Measurements from ENCODE around the gene AKAP6. TPM values are rescaled to one million over a fixed set of nuclear protein-coding genes. Genes with fewer than 3 reads are reported as not detected.

The AKAP6 gene
- total and polyA plus RNA-seq, 5 donors from 2014 or later, result 0.07 to 1.1 (median 0.47) TPM

DNA sequence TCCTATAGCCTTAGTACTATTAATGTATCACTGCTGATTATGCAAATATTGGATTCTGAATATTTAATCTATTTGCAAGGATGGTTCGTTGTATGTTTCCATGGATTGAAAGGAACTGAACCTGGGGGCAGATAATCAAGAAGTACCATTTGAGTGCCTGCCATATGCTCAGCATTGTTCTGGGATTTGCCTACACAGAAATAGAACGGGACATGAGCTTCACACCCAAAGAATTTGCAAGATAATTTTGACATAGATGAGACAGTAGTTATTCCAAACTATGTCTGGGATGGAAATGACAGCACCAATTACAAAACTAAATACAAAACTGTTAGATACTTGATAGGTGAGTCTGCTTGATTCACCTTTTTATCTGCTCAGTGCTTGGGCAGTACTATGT is 476.9 kb downstream of the AKAP6 start:
- peaks cover 7 to 15% of the 10 kb centered on the region in 2 experiments for H3K9me3 ChIP-seq (ENCODE audit: control insufficient read depth in 2 of 2, low read length in 2 of 2)
- no peak overlapping the region for H3K4me3 ChIP-seq (ENCODE audit: low read depth, low read length)
- H3K36me3 ChIP-seq (ENCODE audit: control insufficient read depth, insufficient read depth, low read length), result no peaks in the 10 kb centered on the region
- no peaks in the 10 kb centered on the region for H3K4me1 ChIP-seq (ENCODE audit: control insufficient read depth, insufficient read depth, low read length, poor library complexity, severe bottlenecking)
- Mint-ChIP-seq H3K4me1 (no peaks in the 10 kb centered on the region), H3K9me3 (peaks cover 0 to 35% (median 16%) of the 10 kb centered on the region in 7 donors), H3K4me3 (no peak overlapping the region), H3K27ac (no peak overlapping the region), H3K36me3 (no peaks in the 10 kb centered on the region), H3K27me3 (no peaks in the 10 kb centered on the region)
- no peaks in the 10 kb centered on the region for H3K27me3 ChIP-seq (ENCODE audit: control insufficient read depth, insufficient read depth, low read length)
- ATAC-seq (ENCODE audit: low read depth in 2 of 2) (no peak), DNase-seq (no peak)
- no peak overlapping the region for H3K27ac ChIP-seq (ENCODE audit: insufficient read depth, low read length, poor library complexity, severe bottlenecking)

DNA sequence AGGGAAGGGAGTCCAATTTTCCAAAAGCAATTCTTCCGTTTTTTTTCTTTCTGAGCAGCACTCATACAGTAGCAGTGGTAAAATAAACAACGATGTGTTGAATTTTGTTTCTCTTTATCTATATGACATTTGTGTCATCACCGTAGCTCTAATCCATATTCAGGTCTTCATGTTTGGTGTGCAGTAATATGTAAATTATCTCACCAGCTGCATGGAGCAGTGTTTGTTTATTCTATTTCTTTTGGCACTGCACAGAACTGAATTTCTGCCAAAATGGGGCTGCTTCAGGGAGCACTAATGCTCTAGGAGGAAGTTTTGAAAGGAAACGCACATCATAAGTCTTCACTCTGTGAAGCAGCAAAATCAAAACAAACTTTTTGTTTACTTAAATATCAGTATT is 479.5 kb downstream of the AKAP6 start:
- Histone ChIP-seq H3K27me3 (ENCODE audit: control insufficient read depth, insufficient read depth, low read length) (no peaks in the 10 kb centered on the region), H3K36me3 (ENCODE audit: control insufficient read depth, insufficient read depth, low read length) (no peaks in the 10 kb centered on the region), H3K4me3 (ENCODE audit: low read depth, low read length) (no peak overlapping the region), H3K4me1 (ENCODE audit: control insufficient read depth, insufficient read depth, low read length, poor library complexity, severe bottlenecking) (no peaks in the 10 kb centered on the region), H3K27ac (ENCODE audit: insufficient read depth, low read length, poor library complexity, severe bottlenecking) (no peak overlapping the region), H3K9me3 (ENCODE audit: control insufficient read depth in 2 of 2, low read length in 2 of 2) (peaks cover 6 to 7% of the 10 kb centered on the region in 2 experiments)
- Mint-ChIP-seq H3K4me1 (no peaks in the 10 kb centered on the region), H3K9me3 (peaks cover 0 to 25% (median 15%) of the 10 kb centered on the region in 7 donors), H3K27ac (no peak overlapping the region), H3K27me3 (no peaks in the 10 kb centered on the region), H3K36me3 (no peaks in the 10 kb centered on the region), H3K4me3 (no peak overlapping the region)
- no peak for ATAC-seq (ENCODE audit: low read depth in 2 of 2)
- DNase-seq, result no peak

DNA sequence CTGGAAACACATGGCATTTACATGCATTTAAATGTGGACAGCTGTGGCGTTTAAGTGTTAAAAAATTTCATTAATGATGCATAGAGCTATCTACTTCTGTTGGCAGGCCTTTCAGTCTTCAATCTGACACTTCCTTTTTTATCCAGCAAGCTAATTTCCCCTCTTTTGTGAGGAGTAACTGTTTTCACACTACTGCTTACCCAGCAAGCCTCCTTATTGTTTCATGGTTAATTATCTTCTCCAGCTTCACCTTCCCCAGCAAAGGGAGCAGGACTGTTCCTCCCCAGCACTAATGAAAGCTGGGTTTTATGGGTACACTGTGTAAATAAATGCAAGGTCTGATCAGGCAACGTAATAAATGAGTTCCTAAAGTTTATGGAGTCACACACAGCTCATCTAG is 480.2 kb downstream of the AKAP6 start:
- Histone ChIP-seq H3K27me3 (ENCODE audit: control insufficient read depth, insufficient read depth, low read length) (no peaks in the 10 kb centered on the region), H3K27ac (ENCODE audit: insufficient read depth, low read length, poor library complexity, severe bottlenecking) (no peak overlapping the region)
- no peaks in the 10 kb centered on the region for H3K4me1 Mint-ChIP-seq

DNA sequence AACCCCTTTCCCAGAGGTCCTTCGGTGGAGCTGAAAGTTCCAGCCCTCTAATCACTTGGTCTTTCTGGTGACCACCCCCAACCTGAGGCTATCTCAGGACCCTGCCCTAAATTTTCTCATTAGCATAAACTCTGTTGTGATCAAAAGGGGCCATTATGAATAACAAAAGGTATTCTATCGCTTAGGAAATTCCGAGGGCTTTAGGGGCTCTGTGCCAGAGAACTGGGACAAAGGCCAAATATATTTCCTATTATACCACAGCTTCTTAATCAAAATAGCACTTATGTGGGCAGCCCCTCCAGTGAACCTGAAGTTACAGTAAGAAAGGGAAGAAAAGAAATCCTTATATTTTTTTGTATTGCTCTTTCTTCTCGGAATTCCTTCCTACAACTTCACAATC is 484.3 kb downstream of the AKAP6 start:
- H3K36me3 ChIP-seq (ENCODE audit: control insufficient read depth, insufficient read depth, low read length), result no peaks in the 10 kb centered on the region
- ATAC-seq (ENCODE audit: low read depth in 2 of 2) (no peak), DNase-seq (no peak)
- H3K27me3 ChIP-seq (ENCODE audit: control insufficient read depth, insufficient read depth, low read length), result no peaks in the 10 kb centered on the region
- H3K27me3 Mint-ChIP-seq, result no peaks in the 10 kb centered on the region
- H3K27ac Mint-ChIP-seq, result no peak overlapping the region
- H3K9me3 ChIP-seq (ENCODE audit: control insufficient read depth in 2 of 2, low read length in 2 of 2), result no peaks in the 10 kb centered on the region
- no peaks in the 10 kb centered on the region for H3K4me1 Mint-ChIP-seq
- H3K4me1 ChIP-seq (ENCODE audit: control insufficient read depth, insufficient read depth, low read length, poor library complexity, severe bottlenecking), result no peaks in the 10 kb centered on the region
- H3K36me3 Mint-ChIP-seq, result no peaks in the 10 kb centered on the region
- H3K4me3 Mint-ChIP-seq, result no peak overlapping the region
- no peak overlapping the region for H3K4me3 ChIP-seq (ENCODE audit: low read depth, low read length)
- H3K27ac ChIP-seq (ENCODE audit: insufficient read depth, low read length, poor library complexity, severe bottlenecking), result no peak overlapping the region
- H3K9me3 Mint-ChIP-seq, result peaks cover 0 to 6% (median 0%) of the 10 kb centered on the region in 7 donors

More for the DNA sequence above, 480.2 kb downstream of the AKAP6 start:
- DNase-seq (no peak), ATAC-seq (ENCODE audit: low read depth in 2 of 2) (no peak)
- Histone ChIP-seq H3K4me1 (ENCODE audit: control insufficient read depth, insufficient read depth, low read length, poor library complexity, severe bottlenecking) (no peaks in the 10 kb centered on the region), H3K36me3 (ENCODE audit: control insufficient read depth, insufficient read depth, low read length) (no peaks in the 10 kb centered on the region), H3K4me3 (ENCODE audit: low read depth, low read length) (no peak overlapping the region), H3K9me3 (ENCODE audit: control insufficient read depth in 2 of 2, low read length in 2 of 2) (peaks cover 0 to 7% of the 10 kb centered on the region in 2 experiments)
- Mint-ChIP-seq H3K36me3 (no peaks in the 10 kb centered on the region), H3K27me3 (no peaks in the 10 kb centered on the region), H3K9me3 (peaks cover 0 to 18% (median 9%) of the 10 kb centered on the region in 7 donors), H3K27ac (no peak overlapping the region), H3K4me3 (no peak overlapping the region)

DNA sequence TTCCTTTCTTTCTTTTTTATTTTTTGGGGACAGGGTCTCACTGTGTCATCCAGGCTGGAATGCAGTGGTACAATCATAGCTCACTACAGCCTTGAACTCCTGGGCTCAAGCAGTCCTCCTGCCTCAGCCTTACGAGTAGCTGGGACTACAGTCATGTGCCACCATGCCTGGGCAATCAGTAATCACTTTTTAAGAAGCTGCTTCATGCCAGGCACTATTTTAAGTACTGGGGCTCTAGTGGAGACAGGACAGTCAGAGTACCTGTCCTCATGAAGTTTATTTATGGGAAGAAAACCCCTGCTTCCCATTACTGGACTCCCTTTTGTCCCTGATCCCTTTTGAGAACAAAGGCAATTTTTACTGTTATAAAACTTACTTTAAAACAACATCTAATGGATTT is 485.6 kb downstream of the AKAP6 start:
- Histone ChIP-seq H3K4me3 (ENCODE audit: low read depth, low read length) (no peak overlapping the region), H3K27me3 (ENCODE audit: control insufficient read depth, insufficient read depth, low read length) (no peaks in the 10 kb centered on the region), H3K27ac (ENCODE audit: insufficient read depth, low read length, poor library complexity, severe bottlenecking) (no peak overlapping the region), H3K9me3 (ENCODE audit: control insufficient read depth in 2 of 2, low read length in 2 of 2) (no peaks in the 10 kb centered on the region), H3K36me3 (ENCODE audit: control insufficient read depth, insufficient read depth, low read length) (no peaks in the 10 kb centered on the region), H3K4me1 (ENCODE audit: control insufficient read depth, insufficient read depth, low read length, poor library complexity, severe bottlenecking) (no peaks in the 10 kb centered on the region)
- H3K4me1 Mint-ChIP-seq, result no peaks in the 10 kb centered on the region
- ATAC-seq (ENCODE audit: low read depth in 2 of 2), result no peak
- H3K36me3 Mint-ChIP-seq, result no peaks in the 10 kb centered on the region
- peaks cover 0 to 6% (median 0%) of the 10 kb centered on the region in 7 donors for H3K9me3 Mint-ChIP-seq
- H3K27ac Mint-ChIP-seq, result no peak overlapping the region
- H3K27me3 Mint-ChIP-seq, result no peaks in the 10 kb centered on the region
- DNase-seq, result no peak
- no peak overlapping the region for H3K4me3 Mint-ChIP-seq

DNA sequence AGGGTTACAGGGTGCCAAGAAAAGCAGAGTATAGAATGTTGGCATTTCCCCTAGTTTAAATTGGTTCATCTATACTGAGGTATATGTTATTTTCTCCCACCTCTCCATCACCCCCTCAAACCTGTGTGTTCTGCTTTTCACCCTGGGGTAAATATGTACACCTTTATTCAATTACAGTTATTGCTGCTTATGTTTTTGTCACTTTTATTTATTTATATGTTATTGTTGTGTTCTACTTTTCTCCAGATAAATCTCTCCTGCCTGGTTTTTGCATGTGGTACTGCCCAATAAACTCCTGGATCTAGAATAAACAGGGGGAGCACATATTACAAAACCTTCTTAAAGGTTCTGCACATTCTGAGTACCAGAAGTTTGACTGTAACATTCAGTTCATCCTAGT is 487.5 kb downstream of the AKAP6 start:
- Histone ChIP-seq H3K9me3 (ENCODE audit: control insufficient read depth in 2 of 2, low read length in 2 of 2) (no peaks in the 10 kb centered on the region), H3K4me1 (ENCODE audit: control insufficient read depth, insufficient read depth, low read length, poor library complexity, severe bottlenecking) (no peaks in the 10 kb centered on the region), H3K4me3 (ENCODE audit: low read depth, low read length) (no peak overlapping the region), H3K27ac (ENCODE audit: insufficient read depth, low read length, poor library complexity, severe bottlenecking) (no peak overlapping the region), H3K36me3 (ENCODE audit: control insufficient read depth, insufficient read depth, low read length) (no peaks in the 10 kb centered on the region), H3K27me3 (ENCODE audit: control insufficient read depth, insufficient read depth, low read length) (no peaks in the 10 kb centered on the region)
- Mint-ChIP-seq H3K36me3 (no peaks in the 10 kb centered on the region), H3K9me3 (peaks cover 0 to 6% (median 0%) of the 10 kb centered on the region in 7 donors), H3K4me3 (no peak overlapping the region), H3K27ac (no peak overlapping the region), H3K4me1 (no peaks in the 10 kb centered on the region), H3K27me3 (peaks cover 4% of the 10 kb centered on the region)
- DNase-seq (no peak), ATAC-seq (ENCODE audit: low read depth in 2 of 2) (no peak)

DNA sequence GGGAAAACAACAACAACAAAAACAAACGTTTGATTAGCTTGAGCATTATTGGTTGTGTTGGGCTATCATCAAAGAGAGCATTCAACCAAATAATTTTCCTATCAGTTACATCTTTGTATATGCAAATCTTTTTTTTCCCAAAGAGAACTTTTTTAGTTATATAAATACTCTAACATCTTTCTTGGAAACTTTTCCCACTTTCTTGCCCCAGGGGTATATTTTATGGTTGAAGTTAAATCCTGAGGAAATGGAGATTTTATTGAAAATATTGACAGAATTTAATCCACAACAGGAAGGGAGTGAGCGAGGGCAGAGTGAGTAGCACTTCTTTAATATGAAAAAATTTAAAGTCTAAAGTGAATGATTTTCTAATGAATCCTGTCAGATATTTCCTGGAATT is 488.7 kb downstream of the AKAP6 start:
- H3K4me3 Mint-ChIP-seq, result no peak overlapping the region
- peaks cover under 1% of the 10 kb centered on the region for H3K36me3 Mint-ChIP-seq
- Histone ChIP-seq H3K27me3 (ENCODE audit: control insufficient read depth, insufficient read depth, low read length) (no peaks in the 10 kb centered on the region), H3K9me3 (ENCODE audit: control insufficient read depth in 2 of 2, low read length in 2 of 2) (no peaks in the 10 kb centered on the region), H3K36me3 (ENCODE audit: control insufficient read depth, insufficient read depth, low read length) (no peaks in the 10 kb centered on the region), H3K4me1 (ENCODE audit: control insufficient read depth, insufficient read depth, low read length, poor library complexity, severe bottlenecking) (no peaks in the 10 kb centered on the region), H3K27ac (ENCODE audit: insufficient read depth, low read length, poor library complexity, severe bottlenecking) (no peak overlapping the region), H3K4me3 (ENCODE audit: low read depth, low read length) (no peak overlapping the region)
- no peaks in the 10 kb centered on the region for H3K4me1 Mint-ChIP-seq
- peaks cover 0 to 5% (median 0%) of the 10 kb centered on the region in 7 donors for H3K9me3 Mint-ChIP-seq
- peaks cover 4% of the 10 kb centered on the region for H3K27me3 Mint-ChIP-seq
- DNase-seq (no peak), ATAC-seq (ENCODE audit: low read depth in 2 of 2) (no peak)
- no peak overlapping the region for H3K27ac Mint-ChIP-seq

DNA sequence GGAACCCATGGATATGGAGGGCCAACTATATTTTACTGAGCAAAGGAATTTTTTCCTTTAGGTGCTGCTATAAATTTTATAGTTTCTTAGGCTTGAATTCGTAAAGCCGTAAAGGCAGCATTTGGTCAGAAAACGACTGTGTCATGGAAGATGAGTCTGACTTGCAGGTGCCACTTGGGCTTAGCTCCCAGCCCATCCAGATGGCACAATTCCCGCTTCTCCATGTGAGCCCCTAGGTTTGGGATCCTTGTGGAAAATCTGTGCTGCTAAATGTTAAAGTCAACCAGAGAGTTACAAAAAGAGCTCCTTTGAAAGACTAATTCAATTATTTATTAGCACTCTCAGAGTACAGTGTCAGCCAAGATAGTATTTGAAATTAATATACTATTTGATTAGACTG is 489.5 kb downstream of the AKAP6 start:
- H3K27me3 Mint-ChIP-seq, result peaks cover 4% of the 10 kb centered on the region
- H3K36me3 Mint-ChIP-seq, result peaks cover 3% of the 10 kb centered on the region
- no peak for DNase-seq
- peaks cover 0 to 5% (median 0%) of the 10 kb centered on the region in 7 donors for H3K9me3 Mint-ChIP-seq
- Histone ChIP-seq H3K9me3 (ENCODE audit: control insufficient read depth in 2 of 2, low read length in 2 of 2) (no peaks in the 10 kb centered on the region), H3K4me3 (ENCODE audit: low read depth, low read length) (no peak overlapping the region), H3K36me3 (ENCODE audit: control insufficient read depth, insufficient read depth, low read length) (no peaks in the 10 kb centered on the region), H3K4me1 (ENCODE audit: control insufficient read depth, insufficient read depth, low read length, poor library complexity, severe bottlenecking) (no peaks in the 10 kb centered on the region), H3K27me3 (ENCODE audit: control insufficient read depth, insufficient read depth, low read length) (no peaks in the 10 kb centered on the region), H3K27ac (ENCODE audit: insufficient read depth, low read length, poor library complexity, severe bottlenecking) (no peak overlapping the region)
- H3K4me3 Mint-ChIP-seq, result no peak overlapping the region
- no peaks in the 10 kb centered on the region for H3K4me1 Mint-ChIP-seq
- ATAC-seq (ENCODE audit: low read depth in 2 of 2), result no peak
- no peak overlapping the region for H3K27ac Mint-ChIP-seq

Data from CD4-positive, CD25-positive, alpha-beta regulatory T cell (primary cell).